HK-2 (cell line): ENCODE measurements around the gene DDX10.
"Not testable (repeated sequence)": the region's sequence is repeated elsewhere in the genome, so short reads cannot be mapped to it uniquely, and the experiment has no call there.

Experiments
- DNase-seq: peaks from one replicate; pipeline ENCODE4 v3.0.0-alpha.2; 2018; ENCODE audit not compliant: unreplicated experiment

The DDX10 gene

DNA sequence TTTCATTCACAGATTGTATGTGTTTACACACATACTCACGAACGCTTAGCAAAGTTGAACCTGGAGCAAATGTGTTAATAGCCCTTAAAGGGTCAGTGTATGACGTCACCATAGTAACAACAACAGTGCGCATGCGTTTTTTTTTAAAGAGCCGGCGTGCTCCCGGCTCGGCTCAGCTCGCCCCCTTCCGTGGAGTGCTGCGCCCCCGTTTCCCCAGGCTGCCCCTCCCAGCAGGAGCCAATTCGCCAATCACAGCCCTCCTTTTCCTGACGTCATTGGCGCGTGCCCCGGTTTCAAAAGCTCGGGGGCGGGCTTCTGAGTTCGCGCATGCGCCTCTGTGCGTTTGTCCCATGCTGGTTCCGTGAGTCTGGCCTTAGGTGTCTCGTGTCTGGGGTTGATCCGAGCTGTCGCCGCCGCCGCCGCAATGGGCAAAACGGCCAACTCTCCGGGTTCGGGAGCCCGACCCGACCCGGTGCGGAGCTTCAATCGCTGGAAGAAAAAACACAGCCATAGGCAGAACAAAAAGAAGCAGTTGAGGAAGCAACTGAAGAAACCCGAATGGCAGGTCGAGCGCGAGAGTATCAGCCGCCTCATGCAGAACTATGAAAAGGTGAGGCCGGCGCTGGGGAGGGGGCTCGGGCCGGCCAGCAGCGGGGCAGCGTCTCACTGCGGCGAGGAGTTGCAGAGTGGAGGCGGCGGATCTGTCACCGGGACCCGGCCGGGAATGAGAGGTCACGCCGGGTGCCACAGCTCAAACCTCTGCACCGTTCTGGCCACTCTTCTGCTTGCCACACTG lies at the start of gene DDX10:
TSS of gene DDX10 (plus strand) at position 340 of the 796 bp plus-strand sequence. CDS start at position 425, 85 bp downstream.
- DNase-seq = peak; percentile 96

DNA sequence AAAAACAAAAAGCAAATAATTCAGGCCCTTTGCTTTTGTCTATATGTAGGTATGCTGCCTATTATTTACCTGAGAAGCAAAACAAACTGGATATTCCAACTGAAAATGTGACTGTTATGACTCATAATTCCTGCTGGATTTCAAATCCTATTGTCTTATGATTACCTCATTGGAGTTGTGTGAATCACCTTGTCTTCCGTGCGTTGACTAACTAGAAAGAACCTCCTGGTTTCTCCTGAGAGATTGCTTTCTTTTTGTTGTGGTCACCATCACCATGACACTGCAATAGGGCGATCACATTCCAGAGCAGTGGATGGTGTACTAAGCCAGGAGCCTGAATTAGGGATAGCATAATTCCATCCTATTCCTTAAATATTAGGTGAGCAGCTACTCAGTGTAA lies 48.3 kb upstream of the DDX10 start:
- DNase-seq = peak; percentile 43

DNA sequence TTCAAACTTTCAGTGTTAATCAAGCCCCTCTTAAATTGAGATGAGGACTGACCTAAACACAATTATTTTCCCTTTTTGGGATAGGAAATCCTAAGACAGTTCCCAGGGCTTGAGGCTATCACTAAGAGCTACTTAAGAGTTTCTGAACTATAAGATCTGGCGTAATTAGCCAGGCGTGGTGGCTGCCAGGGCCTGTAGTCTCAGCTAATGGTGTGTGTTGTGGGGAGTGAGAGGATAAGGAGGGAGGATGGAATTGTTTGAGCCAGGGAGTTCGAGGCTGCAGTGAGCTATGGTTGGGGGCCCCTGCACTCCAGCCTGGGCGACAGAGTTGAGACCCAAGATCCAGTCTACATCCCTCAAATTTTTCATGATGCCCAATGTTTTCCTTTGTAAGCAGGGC lies 47.8 kb upstream of the DDX10 start:
- no peak for DNase-seq

DNA sequence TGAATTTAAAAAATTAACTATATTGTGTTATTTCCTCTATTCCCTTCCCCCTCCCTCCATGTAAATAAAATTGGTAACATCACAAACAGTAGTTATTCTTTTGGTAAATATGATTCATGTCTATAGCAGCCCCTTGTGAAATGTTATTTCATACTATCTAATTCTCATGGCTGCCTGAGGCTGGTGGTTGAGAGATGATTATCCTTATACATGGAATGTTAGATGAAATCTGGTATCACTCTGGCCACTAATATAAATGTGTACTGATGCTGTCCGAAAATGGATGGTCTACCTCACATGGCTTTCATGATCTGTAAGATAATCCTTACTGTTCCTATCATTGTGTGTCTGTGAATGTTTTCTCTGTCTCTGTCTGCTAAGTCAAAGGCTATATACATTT lies 46.3 kb upstream of the DDX10 start:
- no peak for DNase-seq

DNA sequence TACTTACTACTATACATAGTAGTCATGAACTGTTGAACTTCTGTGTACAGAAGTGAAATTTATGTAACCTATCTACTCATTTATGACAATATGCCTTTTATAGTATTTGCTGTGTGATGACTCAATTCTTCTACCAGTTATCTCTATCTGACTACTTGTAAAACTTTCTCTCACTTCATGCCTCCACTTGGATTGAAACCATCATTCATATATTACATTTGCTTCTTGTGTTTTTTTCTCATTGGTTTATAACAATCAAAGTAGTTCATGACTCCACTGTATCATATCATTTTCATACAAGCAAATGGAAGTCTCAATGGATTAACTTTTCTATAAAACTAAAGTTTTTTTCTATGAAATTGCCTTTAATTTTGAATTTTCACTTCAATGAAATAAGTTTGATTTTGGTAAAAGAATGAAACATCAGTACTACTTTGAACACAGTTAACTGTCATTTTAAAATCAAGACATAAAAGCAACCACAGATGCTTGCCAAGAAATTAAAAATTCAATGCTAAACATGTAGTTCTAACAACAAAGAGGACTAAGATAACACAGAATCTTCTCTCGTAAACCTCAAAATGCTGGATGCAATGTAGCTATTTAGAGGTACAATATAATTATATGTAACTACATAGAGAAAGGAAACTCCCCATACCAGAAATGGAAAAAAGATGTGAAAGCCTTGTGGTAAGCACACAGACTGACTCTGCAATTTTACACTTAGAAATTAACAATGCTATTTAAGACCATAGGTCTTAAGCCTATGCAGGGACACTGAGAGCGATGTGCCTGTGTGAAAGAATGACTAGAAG lies 43.7 kb upstream of the DDX10 start:
- no peak for DNase-seq

DNA sequence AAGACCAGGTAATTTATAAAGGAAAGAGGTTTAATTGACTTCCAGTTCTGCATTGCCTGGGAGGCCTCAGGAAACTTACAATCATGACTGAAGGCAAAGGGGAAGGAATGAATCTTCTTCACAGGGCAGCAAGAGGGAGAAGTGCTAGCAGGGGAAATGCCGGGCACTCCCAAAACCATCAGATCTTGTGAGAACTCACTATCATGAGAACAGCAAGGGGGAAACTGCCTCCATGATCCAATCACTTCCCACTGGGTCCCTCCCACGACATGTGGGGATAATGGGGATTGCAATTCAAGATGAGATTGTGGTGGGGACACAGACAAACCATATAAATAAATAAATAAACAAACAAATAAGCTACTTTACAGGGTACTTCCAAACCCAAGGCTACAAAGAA lies 42.5 kb upstream of the DDX10 start:
- no peak for DNase-seq

DNA sequence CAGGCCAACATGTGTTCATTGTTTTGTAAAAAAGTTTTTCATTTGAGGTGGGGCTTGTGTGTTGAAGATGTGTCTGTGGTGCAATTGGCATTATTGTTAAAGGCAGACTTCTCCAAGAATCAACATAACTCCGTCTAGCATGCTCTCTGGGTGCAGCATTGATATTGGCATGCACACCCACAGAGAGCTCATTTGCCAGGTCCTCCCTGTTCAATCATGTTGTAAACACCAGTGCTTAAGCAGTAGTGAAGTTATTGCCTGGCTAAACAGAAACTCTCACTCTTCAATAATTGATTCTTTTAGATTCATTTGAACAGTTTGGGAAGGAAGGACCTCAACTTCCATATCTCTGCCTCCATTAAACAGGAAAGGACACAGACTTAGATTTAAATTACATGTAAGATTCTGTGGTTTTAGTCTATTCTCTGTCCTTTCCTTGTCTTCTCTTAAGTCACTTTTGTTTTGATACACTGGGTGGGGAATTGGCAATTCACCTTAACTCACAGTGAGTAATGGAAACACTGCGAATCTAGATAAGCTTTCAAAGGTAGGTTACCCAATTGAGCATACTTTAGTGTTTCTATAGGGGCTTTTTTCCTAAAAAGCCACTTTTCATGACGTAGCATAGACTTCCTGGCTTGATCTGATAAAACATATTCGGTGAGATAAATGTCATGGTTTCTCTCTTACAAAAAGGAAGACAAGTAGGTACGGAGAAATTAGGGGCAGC lies 40.5 kb upstream of the DDX10 start:
- no peak for DNase-seq

DNA sequence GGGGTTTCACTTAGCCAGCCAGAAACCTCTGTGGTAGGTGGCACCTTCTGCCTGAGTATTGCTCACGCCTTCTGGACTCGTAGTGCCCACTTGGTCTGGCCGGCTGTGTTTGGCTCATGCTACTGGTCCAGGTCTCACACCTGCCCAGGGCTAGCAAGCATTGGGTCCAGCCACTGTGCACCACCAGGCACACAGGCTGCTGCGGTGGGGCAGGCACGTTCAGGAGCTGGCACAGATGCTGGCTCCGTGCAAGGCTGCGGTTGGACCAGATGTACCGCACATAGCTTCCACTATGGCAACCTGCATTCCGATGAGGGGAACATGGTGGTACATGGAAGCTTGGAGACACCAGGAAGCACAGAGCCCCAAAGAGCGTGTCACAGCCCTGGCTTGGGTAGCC lies 36.5 kb upstream of the DDX10 start:
- no peak for DNase-seq

DNA sequence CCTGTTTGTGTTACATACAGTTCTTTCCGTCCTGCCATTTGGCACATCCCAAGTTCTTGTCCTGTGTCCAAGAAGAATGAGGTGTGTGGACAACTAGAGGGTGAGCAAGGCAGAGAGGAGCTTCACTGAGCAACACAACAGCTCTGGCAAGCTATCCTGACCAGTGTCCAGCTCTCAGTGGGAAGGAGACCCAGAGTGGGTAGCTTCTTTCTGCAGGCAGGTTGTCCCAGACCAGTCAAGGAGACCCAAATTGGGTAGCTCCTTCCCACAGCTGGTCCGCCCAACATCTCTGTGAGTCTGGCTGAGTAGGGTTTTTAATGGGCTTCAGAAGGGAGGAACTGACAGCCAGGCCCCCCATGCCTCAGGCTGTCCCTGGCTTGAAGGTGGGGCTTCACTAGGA lies 36.1 kb upstream of the DDX10 start:
- no peak for DNase-seq

DNA sequence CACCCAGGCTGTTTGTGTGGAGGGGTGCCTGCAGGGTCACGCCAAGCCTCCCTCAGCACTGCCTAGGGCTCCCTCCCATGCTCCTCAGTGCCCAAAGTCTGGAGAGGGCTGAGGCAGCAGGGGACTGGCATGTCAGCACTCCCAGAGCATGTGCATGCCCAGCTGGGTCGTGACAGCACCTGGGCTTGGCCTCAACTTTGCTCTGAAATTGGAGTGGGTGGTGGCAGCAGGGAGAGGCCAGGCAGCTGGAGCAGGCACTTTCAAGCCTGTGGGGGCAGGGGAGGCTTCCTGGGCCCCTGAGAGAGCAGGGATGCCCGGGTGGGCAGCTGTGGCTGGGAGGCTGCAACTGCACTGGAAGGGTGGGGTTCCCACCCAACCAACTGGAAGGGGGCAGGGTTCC lies 35.6 kb upstream of the DDX10 start:
- DNase-seq = no peak

DNA sequence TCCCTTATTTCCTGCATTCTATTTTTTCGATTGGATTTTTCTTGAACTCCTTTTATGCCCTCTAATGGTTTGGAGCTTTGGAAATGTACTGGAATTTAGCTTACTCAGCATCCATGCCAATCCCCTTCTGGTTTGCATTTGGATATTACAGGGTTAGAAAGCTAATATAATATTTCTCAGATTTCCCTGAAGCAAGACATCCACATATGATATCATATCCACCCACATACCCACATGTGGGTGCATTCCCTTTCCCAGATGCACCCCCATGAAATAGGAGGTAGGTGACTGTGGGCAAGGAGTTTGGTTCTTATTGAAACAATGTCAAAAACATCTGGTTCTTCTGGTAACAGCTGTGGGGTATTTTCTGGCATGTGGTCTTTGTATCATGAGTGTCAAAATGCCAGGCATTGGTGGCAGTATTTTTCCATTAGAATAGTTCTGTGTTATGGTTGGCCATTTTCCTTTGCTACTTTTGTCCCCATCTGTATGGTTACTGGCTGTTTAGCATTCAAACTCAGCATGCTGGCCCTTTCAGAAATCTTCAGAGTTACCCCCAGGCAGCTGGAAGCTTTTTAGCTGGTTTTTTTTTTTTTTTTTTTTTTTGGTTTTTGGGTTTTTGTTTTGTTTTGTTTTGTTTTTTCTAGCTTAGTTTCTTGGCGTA lies 32.7 kb upstream of the DDX10 start:
- no peak for DNase-seq

DNA sequence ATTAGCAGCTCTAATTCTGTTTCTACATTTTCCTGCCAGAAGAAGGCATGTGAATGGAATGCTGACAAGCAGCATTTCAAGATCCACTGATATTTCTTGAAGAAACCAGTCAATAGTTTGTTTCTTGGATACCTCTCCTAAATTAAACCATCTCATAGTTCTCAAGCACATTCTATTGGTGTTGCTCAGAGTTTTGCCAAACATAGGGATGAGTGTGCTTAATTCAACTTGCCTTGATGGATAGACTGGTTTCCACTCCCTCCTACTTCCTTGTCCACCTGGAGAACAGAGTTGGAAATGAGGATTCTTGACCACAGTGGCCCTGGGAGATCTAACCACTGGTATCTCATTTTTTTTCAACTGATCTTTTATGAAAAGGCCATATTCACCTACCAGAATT lies 29.8 kb upstream of the DDX10 start:
- no peak for DNase-seq

DNA sequence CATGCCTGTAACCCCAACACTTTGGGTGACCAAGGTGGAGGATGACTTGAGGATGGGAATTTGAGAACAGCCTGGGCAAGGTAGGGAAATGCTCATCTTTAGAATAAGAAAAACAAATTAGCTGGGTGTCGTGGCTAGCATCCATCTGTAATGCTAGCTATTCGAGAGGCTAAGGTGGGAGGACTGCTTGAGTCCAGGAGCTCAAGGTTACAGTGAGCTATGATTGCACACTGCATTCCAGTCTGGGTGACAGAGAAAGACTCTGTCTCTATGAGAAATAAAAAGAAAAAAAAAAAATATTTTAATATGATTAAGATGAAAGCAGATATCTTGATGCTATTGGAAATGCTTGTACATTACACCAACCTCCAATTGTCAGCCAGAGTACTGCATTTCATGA lies 28.6 kb upstream of the DDX10 start:
- DNase-seq = no peak

DNA sequence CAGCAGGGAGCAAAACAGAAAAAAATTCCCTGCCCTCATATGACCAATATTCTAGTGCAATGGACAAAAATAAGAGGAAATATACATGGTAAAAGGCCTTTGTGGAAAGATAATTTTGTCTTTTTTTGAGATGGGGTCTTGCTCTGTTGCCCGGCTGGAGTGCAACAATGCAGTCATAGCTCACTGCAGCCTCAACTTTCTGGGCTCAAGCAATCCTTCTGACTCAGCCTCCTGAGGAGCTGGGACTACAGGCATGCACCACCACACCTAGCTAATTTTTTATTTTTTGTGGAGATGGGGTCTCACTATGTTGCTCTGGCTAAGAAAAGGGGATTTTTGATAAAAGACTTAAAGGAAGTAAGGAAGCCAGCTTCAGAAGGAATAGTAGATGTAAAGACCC lies 25.7 kb upstream of the DDX10 start:
- no peak for DNase-seq

DNA sequence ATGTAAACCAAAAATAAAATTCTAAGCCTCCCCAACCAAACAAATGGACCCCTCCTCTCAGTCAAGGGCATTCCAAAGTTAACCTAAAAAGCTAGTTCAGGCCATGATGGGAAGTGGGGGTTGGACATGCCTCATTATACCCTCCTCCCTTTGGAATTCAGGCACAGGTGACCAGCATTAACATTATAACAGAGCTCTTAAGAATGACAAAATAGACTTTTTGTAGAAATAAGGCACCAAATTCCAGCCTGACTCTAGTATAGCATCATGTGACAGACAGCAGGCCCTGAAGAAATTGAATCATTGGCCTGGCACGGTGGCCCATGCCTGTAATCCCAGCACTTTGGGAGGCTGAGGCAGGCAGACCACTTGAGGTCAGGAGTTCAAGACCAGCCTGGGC lies 23.1 kb upstream of the DDX10 start:
- DNase-seq = not testable (repeated sequence)

DNA sequence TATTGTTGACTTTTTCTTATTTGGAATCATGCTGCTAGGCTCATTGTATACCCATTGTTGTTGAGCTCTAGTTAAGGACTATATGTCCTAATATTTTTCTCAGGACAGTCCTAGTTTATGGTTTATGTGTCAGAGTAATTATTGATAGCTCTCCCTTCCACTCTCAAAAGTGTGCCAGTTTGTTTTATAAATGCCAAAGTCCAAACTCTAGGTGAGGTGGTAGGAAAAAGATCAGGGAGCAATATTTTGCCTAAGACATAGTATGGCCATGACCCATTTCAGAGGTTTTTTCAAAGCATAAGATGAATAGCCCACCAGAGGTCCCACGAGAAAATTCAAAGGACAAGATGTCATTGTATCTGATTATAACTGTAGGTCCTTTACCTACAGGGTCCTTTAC lies 20.9 kb upstream of the DDX10 start:
- no peak for DNase-seq

DNA sequence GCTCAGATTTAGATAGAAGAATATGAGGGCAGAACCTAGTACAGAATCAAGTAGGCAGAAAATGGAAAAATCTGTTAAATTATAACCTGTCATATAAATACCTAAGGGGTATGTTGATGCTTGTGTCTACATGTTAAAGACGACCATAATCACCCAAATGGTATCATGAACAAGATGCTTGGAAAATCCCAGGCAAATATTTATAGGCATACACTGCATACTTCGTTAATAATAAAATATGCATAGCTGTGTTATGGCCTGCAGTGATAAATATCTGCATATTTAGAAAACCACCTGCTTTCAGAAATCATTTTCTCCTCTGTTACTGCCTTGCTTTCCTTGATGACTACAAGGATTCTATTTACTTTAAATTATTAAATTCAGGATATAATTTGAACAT lies 18.9 kb upstream of the DDX10 start:
- DNase-seq = no peak

DNA sequence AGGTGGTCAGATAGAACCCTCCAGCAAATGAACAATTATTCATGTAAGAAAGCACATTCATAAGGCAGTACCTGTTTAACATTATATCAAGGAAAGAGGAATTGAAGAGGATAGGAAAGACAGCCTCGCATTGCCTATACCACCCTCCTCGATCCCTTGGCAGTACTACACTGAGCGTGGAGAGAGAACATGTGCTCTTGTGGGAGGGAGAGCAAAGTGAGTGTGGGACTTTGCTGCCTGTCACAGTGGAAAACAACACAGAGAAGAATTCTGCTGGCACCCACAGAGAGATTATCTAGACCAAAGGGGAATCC lies 17.5 kb upstream of the DDX10 start:
- DNase-seq = no peak

DNA sequence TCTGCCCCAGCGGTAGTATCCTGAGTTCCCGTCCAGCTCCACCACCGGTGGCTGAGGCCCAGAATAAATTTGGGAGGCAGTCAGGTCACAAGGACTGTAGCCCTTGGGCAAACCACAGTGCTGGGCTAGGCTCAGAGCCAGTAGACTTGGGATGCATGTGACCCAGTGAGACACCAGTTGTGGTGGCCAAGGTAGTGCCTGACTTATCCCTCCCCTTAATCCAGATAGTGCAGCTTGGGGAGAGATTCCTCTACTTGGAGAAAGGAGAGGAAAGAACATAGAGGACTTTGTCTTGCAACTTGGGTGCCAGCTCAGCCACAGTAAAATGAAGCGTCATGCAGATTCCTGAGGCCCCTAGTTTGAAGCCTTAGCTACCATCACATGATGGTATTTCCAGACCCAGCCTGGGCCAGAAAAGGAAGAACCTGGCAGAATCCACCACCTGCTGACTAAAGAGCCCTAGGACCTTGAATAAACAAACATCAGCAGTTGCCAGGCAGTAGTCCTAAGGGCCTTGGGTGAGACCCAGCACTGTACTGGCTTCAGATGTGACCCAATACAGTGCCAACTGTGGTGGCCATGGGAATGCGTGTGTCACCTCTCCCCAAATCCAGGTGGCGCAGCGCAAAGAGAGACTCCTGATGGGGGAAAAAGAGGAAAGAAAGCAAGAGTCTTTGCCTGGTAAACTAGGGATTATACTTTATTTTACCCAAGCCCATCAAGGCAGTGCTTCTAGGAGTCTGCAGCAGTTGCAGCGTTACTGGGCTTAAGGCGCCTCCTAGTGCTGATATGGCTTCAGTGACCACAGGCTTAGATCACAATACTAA lies 17.0 kb upstream of the DDX10 start:
- DNase-seq = peak; percentile 42

DNA sequence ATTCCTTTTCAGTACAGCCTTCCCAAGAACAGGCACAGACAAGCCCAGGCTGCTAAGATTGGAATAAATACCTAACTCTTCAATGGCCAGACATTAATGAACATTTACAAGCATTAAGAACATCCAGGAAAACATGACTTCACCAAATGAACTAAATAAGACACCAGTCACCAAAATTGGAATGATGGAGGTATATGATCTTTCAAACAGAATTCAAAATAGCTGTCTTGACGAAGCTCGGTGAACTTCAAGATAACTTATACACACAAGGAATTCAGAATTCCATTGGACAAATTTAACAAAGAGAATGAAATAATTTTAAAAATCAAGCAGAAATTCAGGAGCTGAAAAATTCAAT lies 16.4 kb upstream of the DDX10 start:
- no peak for DNase-seq

DNA sequence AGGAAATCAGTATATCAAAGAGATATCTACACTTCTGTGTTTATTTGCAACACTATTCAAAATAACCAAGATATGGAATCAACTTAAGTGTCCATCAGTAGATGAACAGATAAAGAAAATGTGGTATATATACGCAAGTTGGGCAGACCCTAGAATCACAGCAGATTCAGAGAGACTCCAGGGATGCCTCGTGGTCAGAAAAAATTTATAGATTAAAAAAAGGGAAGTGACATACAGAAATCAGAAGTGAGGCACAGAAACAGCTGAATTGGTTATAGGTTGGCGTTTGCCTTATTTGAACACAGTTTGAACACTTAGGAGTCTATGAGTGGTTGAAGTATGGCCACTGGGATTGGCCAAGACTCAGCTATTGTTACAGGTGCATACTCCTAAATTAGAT lies 10.8 kb upstream of the DDX10 start:
- not testable (repeated sequence) for DNase-seq
